ENCODE results near the gene ELANE.

ELANE gene

DNA sequence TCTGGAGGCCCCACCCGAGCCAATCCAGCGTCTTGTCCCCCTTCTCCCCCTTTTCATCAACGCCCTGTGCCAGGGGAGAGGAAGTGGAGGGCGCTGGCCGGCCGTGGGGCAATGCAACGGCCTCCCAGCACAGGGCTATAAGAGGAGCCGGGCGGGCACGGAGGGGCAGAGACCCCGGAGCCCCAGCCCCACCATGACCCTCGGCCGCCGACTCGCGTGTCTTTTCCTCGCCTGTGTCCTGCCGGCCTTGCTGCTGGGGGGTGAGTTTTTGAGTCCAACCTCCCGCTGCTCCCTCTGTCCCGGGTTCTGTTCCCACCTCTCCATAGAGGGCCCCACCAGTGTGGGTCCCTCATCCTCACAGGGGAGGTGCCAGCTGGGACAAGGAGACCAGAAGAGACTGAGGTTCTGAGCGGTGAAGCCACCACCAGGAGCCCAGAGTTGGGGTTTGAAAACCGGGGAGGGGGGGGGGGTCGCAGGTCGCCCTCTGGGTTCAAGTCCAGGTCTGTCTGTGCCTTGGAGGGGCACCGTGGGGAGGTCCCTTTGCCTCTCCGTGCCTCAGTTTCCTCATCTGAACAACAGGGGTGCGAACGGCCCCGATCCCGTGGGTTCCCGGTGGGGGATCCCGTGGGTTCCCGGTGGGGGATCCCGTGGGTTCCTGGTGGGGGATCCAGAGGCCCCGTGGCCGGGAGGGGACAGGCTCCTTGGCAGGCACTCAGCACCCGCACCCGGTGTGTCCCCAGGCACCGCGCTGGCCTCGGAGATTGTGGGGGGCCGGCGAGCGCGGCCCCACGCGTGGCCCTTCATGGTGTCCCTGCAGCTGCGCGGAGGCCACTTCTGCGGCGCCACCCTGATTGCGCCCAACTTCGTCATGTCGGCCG is at the start of gene ELANE:
Gene ELANE, plus strand, starts transcription at position 168 of the 878 bp plus-strand sequence. Its CDS starts 26 bp downstream, at position 194.
- DNase-seq, result no peak

DNA sequence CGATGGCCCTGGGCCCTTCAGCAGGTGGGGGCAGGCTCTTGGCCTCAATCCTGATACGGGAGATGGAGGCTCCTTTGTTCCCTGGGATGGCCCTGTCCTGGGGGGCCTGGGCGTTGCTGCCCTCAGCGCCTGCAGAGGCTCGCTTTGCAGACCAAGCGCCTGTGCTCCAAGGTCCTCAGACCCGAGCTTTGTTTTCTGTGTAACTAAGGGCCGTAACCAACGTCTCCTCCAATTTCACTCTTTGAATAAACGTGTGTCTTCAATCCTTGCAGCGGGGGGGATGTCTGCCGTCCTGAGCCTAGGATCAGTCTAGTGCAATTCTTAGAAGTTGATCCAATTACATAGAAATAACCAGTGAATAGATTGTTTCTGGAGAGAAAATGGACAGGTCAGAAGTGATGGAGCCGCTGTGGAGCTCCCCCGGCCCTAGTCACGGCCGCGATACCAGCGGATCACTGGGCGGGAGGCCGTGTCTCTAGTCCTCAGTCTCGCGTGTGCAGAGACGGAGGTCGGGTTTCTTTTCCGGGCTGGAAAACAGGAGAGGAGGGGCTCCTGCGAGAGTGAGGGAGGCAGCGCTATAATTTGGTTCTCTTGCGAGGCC is 49.5 kb upstream of the ELANE start:
- DNase-seq, result no peak

DNA sequence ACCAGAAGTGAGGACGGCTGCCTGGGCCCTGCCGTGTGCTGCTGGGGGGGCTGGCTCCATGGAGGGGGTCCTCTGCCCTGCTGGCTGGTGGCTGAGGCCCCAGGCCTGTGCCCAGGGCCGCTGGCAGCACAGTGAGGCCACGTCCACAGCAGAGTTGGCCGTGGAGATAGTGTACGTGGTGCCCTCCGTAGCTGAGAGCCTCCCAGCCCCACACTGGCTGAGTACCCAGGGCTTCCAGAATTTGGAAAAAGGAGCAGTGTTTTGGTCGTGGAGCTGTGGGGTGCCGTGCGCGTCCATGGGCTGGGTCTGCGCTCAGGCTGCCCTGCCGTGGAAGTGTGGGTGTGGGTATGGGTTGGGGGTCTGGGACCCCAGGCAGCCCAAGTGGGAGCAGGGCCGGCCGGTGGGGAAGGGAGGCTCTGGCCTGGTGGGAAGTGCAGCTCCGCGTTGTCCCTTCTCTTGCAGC is 49.0 kb upstream of the ELANE start:
- DNase-seq, result no peak

DNA sequence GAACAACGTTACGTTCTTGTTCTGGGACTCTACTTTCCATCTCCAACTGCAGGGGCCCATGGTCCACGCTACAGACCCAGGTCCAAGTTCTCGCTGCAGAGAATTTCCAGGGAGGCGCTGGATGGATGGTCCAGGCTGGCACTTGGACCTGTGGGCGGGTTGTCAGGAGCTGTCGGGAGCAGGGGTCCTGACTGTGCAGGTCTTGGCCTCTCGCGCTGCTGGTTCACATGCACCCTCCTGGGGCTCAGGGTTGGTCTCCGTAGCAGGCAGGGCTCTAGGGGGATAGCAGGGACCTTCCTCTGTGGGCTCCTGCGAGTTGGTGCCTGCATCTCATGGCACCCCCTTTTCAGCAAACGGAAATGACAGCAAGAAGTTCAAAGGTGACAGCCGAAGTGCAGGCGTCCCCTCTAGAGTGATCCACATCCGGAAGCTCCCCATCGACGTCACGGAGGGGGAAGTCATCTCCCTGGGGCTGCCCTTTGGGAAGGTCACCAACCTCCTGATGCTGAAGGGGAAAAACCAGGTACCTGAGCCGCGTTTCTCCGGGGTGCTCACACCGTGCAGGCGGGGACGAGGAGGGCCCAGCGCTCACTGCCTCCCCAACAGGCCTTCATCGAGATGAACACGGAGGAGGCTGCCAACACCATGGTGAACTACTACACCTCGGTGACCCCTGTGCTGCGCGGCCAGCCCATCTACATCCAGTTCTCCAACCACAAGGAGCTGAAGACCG is 48.3 kb upstream of the ELANE start:
- no peak for DNase-seq

DNA sequence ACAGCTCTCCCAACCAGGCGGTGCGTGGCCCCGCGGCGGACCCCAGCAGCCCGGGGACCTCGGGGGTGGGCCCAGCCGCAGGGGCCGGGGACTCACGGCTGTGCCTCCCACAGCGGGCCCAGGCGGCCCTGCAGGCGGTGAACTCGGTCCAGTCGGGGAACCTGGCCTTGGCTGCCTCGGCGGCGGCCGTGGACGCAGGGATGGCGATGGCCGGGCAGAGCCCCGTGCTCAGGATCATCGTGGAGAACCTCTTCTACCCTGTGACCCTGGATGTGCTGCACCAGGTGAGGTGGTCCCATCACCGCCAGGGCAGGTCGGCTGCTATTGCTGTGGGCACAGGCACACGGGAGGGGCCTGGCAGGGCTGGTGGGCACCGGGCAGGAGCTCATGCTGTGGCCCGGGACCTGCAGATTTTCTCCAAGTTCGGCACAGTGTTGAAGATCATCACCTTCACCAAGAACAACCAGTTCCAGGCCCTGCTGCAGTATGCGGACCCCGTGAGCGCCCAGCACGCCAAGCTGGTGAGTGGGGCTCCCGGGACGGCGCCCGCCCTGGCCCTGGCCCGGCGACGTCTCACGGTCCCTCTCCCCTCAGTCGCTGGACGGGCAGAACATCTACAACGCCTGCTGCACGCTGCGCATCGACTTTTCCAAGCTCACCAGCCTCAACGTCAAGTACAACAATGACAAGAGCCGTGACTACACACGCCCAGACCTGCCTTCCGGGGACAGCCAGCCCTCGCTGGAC is 47.5 kb upstream of the ELANE start:
- DNase-seq, result no peak

DNA sequence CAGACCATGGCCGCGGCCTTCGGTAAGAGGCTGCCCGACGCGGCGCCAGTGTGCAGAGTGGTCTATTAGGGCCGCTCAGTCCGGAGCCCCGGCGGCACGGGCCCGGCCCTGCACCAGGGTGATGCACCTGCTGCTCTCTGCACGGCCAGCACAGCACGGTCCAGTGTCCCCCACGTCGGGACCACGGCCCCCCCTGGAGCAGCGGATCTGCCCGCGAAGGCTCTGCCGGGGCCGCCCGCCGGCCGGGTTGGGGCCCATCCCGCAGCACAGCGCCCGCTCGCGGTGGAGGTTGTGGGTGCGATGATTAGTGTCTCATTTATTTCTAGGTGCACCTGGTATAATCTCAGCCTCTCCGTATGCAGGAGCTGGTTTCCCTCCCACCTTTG is 46.9 kb upstream of the ELANE start:
- no peak for DNase-seq

DNA sequence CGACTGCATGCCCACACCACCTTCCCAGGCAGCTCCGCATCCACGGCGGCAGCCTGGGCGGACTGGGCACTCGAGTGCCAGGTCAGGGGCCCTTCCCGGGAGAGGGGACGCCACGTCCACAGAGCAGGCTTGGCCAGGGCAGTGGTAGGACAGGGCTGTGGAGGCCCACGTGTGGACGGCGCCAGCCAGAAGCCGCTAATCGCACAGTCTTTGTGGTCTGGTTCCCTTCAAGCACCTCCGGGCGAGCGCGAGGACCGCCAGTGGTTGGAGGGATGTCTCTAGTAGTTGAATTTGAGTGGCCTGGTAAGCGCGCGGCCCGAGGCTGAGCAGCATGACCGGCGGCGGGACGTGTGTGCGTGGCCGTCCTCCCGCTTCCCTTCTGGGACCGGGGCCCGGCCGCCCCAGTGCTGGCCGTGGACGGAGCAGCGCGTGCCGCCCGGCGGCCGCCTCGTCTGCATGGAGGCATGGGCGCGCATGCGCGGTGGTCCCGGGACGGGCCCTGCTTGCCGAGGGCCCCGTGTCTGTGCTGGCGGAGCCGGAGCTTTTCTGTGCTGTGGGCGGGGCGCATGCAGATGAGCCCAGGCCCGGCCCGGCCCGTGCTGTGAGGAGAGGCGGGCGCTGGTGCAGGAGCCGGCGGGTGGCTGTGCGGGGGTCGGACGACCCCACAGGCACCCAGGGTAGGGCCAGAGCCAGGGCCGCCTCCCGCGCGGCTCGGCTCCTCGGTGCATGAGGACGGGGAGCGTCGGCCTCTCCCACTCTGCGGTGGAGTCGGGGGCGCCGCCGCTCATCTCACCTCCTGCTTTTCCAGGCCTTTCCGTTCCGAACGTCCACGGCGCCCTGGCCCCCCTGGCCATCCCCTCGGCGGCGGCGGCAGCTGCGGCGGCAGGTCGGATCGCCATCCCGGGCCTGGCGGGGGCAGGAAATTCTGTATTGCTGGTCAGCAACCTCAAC is 46.2 kb upstream of the ELANE start:
- DNase-seq, result no peak

DNA sequence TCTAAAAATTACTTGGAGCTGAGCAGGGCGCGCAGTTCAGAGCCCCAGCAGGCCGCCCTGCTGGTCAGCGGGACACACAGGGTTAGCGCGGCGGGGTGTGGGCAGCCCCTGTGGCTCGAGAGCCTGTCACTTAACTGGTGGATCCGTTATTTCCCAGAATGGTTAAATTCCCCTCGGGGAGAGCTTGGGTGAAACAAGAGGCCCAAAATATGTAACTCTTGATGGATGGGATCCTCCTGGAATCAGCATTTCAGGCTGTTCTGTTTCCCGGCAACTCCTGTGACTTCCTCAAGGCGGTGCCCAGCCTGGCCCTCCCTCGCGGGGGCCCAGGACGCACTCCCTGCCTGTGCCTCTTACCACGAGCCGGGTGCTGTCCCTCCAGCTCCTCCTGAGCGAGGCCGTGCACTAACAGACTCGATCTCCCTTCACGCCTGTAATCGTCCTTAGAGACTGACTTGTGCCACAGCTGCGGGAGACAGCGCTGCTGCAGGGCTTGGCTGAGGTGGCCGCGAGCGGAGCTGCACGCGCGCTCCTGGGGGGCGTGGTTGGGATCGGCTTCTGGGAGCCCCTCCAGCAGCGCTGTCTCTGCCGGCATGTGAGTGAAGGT is 45.2 kb upstream of the ELANE start:
- no peak for DNase-seq

DNA sequence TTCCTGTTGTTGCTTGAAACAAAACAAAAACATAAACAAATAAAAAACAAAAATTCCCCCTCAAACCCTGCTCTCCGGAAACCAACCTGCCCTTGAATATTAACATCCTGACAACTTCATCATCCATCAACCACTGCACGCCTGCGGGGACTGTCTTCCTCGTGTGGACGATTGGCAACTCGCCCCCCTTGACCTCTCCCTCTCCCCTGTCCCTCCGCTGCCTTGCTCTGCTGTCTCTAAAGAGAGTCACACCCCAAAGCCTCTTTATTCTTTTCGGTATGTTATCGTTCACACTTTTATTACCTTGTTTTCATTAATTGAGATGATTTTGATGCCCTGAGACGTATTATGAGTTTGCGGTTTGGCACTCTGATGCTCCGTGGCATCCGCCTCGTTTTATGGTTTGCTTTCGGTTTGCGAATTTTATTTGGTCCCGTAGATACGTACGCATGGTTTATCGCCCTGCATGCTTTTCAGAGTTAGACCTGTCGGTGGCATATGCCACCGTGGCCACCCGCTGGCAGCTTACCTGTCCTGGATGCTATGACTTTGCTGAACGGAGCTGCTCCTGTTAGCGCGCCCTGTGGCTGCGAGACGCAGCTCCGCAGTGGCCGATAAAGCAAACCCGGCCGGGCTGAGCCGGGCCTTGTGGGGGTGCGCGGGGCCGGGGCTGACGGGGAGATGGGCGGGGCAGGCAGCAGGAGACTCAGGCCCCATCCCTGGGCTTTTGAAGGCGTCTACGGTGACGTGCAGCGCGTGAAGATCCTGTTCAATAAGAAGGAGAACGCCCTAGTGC is 44.3 kb upstream of the ELANE start:
- DNase-seq, result no peak

DNA sequence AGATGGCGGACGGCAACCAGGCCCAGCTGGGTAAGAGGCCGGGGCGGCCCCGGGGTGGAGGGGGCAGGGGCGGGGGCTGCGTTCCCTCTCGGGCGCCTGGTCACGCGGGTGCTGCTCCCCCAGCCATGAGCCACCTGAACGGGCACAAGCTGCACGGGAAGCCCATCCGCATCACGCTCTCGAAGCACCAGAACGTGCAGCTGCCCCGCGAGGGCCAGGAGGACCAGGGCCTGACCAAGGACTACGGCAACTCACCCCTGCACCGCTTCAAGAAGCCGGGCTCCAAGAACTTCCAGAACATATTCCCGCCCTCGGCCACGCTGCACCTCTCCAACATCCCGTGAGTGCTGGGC is 43.7 kb upstream of the ELANE start:
- DNase-seq, result no peak

DNA sequence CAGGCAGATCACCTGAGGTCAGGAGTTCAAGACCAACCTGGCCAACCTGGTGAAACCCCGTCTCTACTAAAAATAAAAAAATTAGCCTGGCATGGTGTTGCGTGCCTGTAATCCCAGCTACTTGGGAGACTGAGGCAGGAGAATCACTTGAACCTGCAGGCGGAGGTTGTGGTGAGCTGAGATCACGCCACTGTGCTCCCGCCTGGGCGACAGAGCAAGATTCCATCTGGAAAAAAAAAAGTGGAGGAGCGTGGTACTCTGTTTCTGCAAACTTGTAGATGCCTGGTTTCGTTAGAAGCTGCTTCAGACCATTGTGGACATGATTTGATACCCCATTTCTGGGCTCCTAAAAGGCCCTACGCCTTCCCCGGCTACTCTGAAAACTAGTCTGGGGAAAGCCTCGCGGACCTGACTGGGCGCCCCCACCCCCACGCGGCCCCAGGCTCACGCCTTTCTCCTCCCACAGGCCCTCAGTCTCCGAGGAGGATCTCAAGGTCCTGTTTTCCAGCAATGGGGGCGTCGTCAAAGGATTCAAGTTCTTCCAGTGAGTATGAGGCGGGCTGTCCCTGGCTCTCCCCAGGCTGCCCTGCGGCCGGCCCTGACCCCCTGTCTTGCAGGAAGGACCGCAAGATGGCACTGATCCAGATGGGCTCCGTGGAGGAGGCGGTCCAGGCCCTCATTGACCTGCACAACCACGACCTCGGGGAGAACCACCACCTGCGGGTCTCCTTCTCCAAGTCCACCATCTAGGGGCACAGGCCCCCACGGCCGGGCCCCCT is 41.8 kb upstream of the ELANE start:
- no peak for DNase-seq

DNA sequence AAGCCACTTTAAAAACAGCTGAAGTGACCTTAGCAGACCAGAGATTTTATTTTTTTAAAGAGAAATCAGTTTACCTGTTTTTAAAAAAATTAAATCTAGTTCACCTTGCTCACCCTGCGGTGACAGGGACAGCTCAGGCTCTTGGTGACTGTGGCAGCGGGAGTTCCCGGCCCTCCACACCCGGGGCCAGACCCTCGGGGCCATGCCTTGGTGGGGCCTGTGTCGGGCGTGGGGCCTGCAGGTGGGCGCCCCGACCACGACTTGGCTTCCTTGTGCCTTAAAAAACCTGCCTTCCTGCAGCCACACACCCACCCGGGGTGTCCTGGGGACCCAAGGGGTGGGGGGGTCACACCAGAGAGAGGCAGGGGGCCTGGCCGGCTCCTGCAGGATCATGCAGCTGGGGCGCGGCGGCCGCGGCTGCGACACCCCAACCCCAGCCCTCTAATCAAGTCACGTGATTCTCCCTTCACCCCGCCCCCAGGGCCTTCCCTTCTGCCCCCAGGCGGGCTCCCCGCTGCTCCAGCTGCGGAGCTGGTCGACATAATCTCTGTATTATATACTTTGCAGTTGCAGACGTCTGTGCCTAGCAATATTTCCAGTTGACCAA is 41.1 kb upstream of the ELANE start:
- no peak for DNase-seq

DNA sequence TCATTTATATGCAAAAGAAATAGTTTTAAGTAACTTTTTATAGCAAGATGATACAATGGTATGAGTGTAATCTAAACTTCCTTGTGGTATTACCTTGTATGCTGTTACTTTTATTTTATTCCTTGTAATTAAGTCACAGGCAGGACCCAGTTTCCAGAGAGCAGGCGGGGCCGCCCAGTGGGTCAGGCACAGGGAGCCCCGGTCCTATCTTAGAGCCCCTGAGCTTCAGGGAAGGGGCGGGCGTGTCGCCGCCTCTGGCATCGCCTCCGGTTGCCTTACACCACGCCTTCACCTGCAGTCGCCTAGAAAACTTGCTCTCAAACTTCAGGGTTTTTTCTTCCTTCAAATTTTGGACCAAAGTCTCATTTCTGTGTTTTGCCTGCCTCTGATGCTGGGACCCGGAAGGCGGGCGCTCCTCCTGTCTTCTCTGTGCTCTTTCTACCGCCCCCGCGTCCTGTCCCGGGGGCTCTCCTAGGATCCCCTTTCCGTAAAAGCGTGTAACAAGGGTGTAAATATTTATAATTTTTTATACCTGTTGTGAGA is 40.5 kb upstream of the ELANE start:
- no peak for DNase-seq

DNA sequence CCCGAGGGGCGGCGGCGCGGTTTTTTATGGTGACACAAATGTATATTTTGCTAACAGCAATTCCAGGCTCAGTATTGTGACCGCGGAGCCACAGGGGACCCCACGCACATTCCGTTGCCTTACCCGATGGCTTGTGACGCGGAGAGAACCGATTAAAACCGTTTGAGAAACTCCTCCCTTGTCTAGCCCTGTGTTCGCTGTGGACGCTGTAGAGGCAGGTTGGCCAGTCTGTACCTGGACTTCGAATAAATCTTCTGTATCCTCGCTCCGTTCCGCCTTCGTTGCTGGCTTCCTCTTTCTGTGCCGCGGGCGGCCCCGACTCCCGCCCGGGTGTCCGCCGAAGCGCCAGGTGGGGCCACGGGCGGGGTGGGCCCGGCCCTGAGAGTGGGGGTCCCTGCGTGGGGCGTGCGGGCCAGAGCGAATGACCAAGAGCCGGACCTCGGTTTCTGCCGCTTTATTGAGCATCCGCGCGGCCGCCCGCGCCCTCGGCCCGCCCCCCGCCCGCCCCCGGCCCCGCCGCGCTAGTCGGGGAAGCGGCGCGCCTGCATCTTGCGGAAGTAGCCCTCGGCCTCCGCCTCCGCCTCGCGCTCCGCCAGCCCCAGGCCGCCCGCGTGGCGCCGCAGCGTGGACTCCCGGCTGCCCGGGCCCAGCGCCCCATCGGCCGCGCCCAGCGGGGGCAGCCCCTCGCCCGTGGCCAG is 39.9 kb upstream of the ELANE start:
- DNase-seq, result no peak

DNA sequence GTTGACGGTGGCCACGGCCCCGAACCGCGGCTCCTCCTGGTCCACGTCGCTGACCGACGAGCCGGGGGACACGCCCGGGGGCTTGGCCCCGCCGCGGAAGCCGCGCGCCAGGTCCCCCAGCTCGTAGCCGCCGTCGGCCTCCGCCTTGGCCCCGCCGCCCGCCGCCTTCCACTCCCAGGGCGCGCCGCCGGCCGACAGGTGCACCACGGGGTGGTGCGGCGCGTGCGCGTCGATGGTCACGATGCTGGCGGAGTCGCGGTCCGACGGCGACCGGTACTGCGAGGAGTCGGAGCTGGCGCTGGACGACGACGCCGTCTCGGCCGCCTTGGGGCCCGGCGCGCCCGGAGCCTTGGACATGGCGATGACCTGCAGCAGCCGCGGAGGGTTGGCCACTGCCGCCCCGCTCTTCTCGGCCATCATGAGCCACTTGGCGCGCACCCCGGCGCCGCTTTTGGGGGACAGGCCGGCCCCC is 39.3 kb upstream of the ELANE start:
- DNase-seq, result no peak

DNA sequence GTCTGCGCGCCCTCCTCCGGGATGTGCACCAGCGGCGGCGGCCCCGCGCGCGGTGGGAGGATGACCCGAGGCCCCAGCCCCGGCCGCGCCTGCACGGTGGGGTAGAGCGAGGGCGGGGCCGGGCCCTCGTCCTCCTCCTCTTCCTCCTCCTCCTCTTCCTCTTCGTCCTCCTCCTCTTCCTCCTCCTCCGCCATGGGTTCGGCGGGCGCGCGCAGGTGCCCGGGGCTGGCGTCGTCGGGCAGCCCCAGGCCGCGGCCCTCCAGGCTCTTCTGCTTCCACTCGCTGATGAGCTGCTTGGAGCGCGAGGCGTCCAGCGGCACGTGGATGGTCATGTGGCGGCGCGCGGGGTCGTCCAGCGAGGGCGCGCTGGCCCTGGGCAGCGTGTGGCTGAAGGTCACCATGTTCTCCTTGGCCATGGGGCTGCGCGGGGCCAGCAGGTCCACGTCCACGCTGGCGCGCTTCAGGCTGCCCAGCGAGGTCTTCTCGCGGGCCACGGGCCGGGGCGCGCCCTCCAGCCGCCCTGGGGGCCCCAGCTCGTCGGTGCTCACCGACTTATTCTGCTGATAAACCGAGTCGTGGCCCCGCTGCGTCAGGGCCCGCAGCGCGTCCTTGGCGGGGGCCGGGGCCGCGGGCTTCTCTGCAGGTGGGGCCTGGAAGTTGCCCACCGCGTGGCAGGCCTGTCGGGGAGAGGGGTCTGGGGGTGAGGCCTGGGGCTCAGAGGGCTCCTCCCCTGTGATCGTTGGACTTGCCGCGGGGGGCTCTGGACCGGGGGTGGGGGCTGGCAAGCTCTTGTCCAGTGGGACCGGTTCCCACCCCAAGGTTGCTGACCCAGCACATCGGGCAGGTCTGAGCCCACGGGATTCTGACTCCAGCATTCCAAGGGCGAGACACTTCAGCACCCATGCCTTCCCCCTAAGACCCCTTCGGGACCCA is 38.6 kb upstream of the ELANE start:
- no peak for DNase-seq

Data from NCI-H1930 (cell line).